Middle frontal gyrus (tissue), 1 donor: Measurements from ENCODE around the gene ZNF320.
"Not testable (repeated sequence)": the region's sequence is repeated elsewhere in the genome, so short reads cannot be mapped to it uniquely, and the experiment has no call there.

ENCODE experiments used
- DNase-seq: peaks from one replicate; pipeline ENCODE4 v3.0.0-alpha.2; 2015; ENCODE audit warnings: low spot score; ENCODE audit errors: extremely low spot score

ZNF320 gene

GRCh38 chr19:52922841-52923777 lies 25.7 kb upstream of the ZNF320 start, which contains the start of gene ZNF888:
Gene ZNF888 (minus strand): TSS chr19:52923428. CDS start chr19:52917873, 5,555 bp downstream.
- peak; percentile 15 for DNase-seq

- DNase-seq: no peak
Observed at GRCh38 chr19:52917531-52917930, 20.1 kb upstream of the ZNF320 start.

GRCh38 chr19:52910648-52911047 lies 13.2 kb upstream of the ZNF320 start:
- no peak for DNase-seq

- not testable (repeated sequence) for DNase-seq
Observed at GRCh38 chr19:52904052-52904780, 6.8 kb upstream of the ZNF320 start.

- no peak for DNase-seq
Observed at GRCh38 chr19:52901842-52902241, 4.4 kb upstream of the ZNF320 start.

- DNase-seq: not testable (repeated sequence)
Observed at GRCh38 chr19:52898596-52898995, 1.2 kb upstream of the ZNF320 start.

GRCh38 chr19:52898101-52898500 lies 666 bp upstream of the ZNF320 start:
- DNase-seq: no peak

GRCh38 chr19:52896431-52897137 lies 851 bp downstream of the ZNF320 start:
- DNase-seq: no peak

- DNase-seq: no peak
Observed at GRCh38 chr19:52891336-52891735, 6.1 kb downstream of the ZNF320 start.

- no peak for DNase-seq
Observed at GRCh38 chr19:52889931-52890330, 7.5 kb downstream of the ZNF320 start.

- DNase-seq: no peak
Observed at GRCh38 chr19:52889076-52889475, 8.4 kb downstream of the ZNF320 start.

- DNase-seq: no peak
Observed at GRCh38 chr19:52880895-52881389, 16.5 kb downstream of the ZNF320 start.

- not testable (repeated sequence) for DNase-seq
Observed at GRCh38 chr19:52872996-52873395, 24.4 kb downstream of the ZNF320 start.

GRCh38 chr19:52871466-52871865 lies 26.0 kb downstream of the ZNF320 start:
- no peak for DNase-seq

GRCh38 chr19:52868031-52868430 lies 29.4 kb downstream of the ZNF320 start:
- DNase-seq: not testable (repeated sequence)

- DNase-seq: peak; percentile 52
Observed at GRCh38 chr19:52857378-52858191, 39.9 kb downstream of the ZNF320 start, which contains the start of gene ZNF468. Gene ZNF468 (minus strand): TSS chr19:52857619. CDS start chr19:52854272, 3,347 bp downstream.

- DNase-seq: not testable (repeated sequence)
Observed at GRCh38 chr19:52856540-52857377, 40.7 kb downstream of the ZNF320 start.
